Tibial nerve (tissue), 4 donors: ENCODE measurements around the gene MCF2L. TPM values are rescaled to one million over a fixed set of nuclear protein-coding genes. Genes with fewer than 3 reads are reported as not detected.
A peak's percentile ranks its signal among the peaks of the same experiment; 100 is the strongest.

ENCODE experiments used
- DNase-seq, 2 donors: peaks; one replicate each; pipeline ENCODE4 v3.0.0-alpha.2; 2019; ENCODE audit warnings: low spot score in 2 of 2
- H3K27ac ChIP-seq, 4 donors: fragments of 200-600 bp; sonication (generic) in 3 of 4; one replicate each; pipeline ENCODE4 v1.5.1; 2017 to 2019; ENCODE audit warnings: mild to moderate bottlenecking in 1 of 4
- H3K27me3 ChIP-seq, 2 donors: fragments of 200-600 bp; sonication (generic) in 1 of 2; one replicate each; pipeline versions ENCODE4 v1.5.1 to v1.6.0; 2017 to 2019
- H3K36me3 ChIP-seq, 3 donors: fragments of 200-600 bp; sonication (generic); one replicate each; pipeline ENCODE4 v1.5.1; 2018 to 2019
- H3K4me1 ChIP-seq, 4 donors: fragments of 200-600 bp; sonication (generic) in 3 of 4; one replicate each; pipeline ENCODE4 v1.5.1; 2017 to 2019
- H3K4me3 ChIP-seq, 4 donors: fragments of 200-600 bp; sonication (generic) in 3 of 4; one replicate each; pipeline ENCODE4 v1.5.1; 2017 to 2019; ENCODE audit warnings: mild to moderate bottlenecking in 1 of 4, moderate library complexity in 1 of 4
- H3K9me3 ChIP-seq, 4 donors: fragments of 200-600 bp; sonication (generic) in 3 of 4; one replicate each; pipeline ENCODE4 v1.5.1; 2017 to 2019
- CTCF ChIP-seq, 5 experiments: fragments of 200-600 bp in 3 of 5; fragments of 450-650 bp in 2 of 5; sonication (generic) in 3 of 5; IDR thresholded peaks; one replicate each; pipeline ENCODE4 v1.5.1; 2016 to 2019; ENCODE audit warnings: antibody characterized with exemption in 5 of 5, mild to moderate bottlenecking in 3 of 5, moderate library complexity in 2 of 5
- EP300 ChIP-seq, 2 donors: sonication (generic); formaldehyde crosslinking; IDR thresholded peaks; one replicate each; pipeline ENCODE4 v1.6.1; 2017; ENCODE audit warnings: antibody characterized with exemption in 2 of 2, mild to moderate bottlenecking in 1 of 2
- POLR2A ChIP-seq, 2 donors: fragments of 450-650 bp; IDR thresholded peaks; one replicate each; pipeline ENCODE4 v1.6.1; 2017; ENCODE audit warnings: antibody characterized with exemption in 2 of 2, mild to moderate bottlenecking in 2 of 2, moderate library complexity in 2 of 2
- WGBS, 2 donors: methylation state at CpG; one replicate each; pipeline ENCODE4 v1.1.5; 2018; 5-methylcytosine and 5-hydroxymethylcytosine counted together
- total RNA-seq, 4 donors: library from RNA; depleted of rRNA; stranded (reverse); fragments of >200 nt; gene quantifications; one replicate each; pipeline ENCODE4 v1.1.0, GENCODE V29; 2016

MCF2L gene
- total RNA-seq, 4 donors from 2014 or later = 30.1 to 82.6 (median 45.3) TPM

DNA sequence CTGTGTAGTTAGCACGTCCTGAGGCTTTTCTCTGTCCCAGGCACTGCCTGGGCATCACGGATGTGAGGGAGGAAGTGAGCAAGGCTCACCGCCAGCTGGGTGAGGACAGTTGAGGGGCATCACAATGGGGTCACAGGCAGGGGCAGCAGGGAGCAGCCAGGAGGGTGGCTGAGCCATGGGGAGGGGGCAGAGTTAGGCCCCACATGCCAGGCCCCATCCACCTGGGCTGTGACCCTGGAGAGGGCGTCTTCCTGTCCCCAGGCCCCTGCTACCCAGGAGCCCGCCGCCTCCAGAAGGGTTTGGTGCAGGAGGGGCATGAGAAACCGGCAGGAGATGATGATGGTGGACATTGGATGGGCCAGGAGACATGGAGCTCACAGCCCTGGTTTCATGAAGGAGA lies 79.8 kb downstream of the MCF2L start:
- peaks cover 0 to 28% of the 10 kb centered on the region in 2 donors for H3K27me3 ChIP-seq
- no peak for DNase-seq

GRCh38 chr13:113049521-113049941 lies 80.5 kb downstream of the MCF2L start:
- Histone ChIP-seq H3K27me3 (peaks cover 0 to 31% of the 10 kb centered on the region in 2 donors), H3K9me3 (no peaks in the 10 kb centered on the region), H3K4me3 (no peak overlapping the region), H3K4me1 (peaks cover 0 to 6% (median 0%) of the 10 kb centered on the region in 4 donors), H3K27ac (peak overlapping the region in 1 of 4 donors; percentile 15), H3K36me3 (no peaks in the 10 kb centered on the region)
- 56 to 64% methylated on average over 12 of the region's 13 CpGs for WGBS, 2 donors
- DNase-seq = no peak
- no peak for TF ChIP-seq EP300 (IDR thresholded peaks at IDR 0.05)
- no peak for TF ChIP-seq POLR2A (IDR thresholded peaks at IDR 0.05)
- TF ChIP-seq CTCF (IDR thresholded peaks at IDR 0.05) = no peak

More for the DNA sequence above, 79.8 kb downstream of the MCF2L start:
- Histone ChIP-seq H3K27ac (no peak overlapping the region), H3K4me1 (peaks cover 0 to 6% (median 0%) of the 10 kb centered on the region in 4 donors), H3K36me3 (no peaks in the 10 kb centered on the region), H3K4me3 (no peak overlapping the region), H3K9me3 (no peaks in the 10 kb centered on the region)
- TF ChIP-seq CTCF (IDR thresholded peaks at IDR 0.05) (no peak), EP300 (IDR thresholded peaks at IDR 0.05) (no peak), POLR2A (IDR thresholded peaks at IDR 0.05) (no peak)
- 78 to 82% methylated on average over 6 to 7 of the region's 7 CpGs for WGBS, 2 donors

GRCh38 chr13:113049981-113050380 lies 81.0 kb downstream of the MCF2L start:
- peaks cover 0 to 6% (median 0%) of the 10 kb centered on the region in 4 donors for H3K4me1 ChIP-seq
- peak overlapping the region in 1 of 4 donors; percentile 15 for H3K27ac ChIP-seq
- H3K4me3 ChIP-seq = no peak overlapping the region
- peaks cover 0 to 31% of the 10 kb centered on the region in 2 donors for H3K27me3 ChIP-seq
- H3K36me3 ChIP-seq = no peaks in the 10 kb centered on the region
- no peaks in the 10 kb centered on the region for H3K9me3 ChIP-seq
- no peak for TF ChIP-seq EP300 (IDR thresholded peaks at IDR 0.05)
- no peak for TF ChIP-seq CTCF (IDR thresholded peaks at IDR 0.05)
- TF ChIP-seq POLR2A (IDR thresholded peaks at IDR 0.05) = no peak
- no peak for DNase-seq
- 54 to 67% methylated on average over 8 of the region's 8 CpGs for WGBS, 2 donors

GRCh38 chr13:113050734-113051431 lies 81.9 kb downstream of the MCF2L start:
- Histone ChIP-seq H3K27ac (no peak overlapping the region), H3K27me3 (peaks cover 0 to 35% of the 10 kb centered on the region in 2 donors), H3K4me3 (no peak overlapping the region), H3K4me1 (peaks cover 0 to 6% (median 0%) of the 10 kb centered on the region in 4 donors), H3K36me3 (no peaks in the 10 kb centered on the region), H3K9me3 (no peaks in the 10 kb centered on the region)
- no peak for DNase-seq
- TF ChIP-seq EP300 (IDR thresholded peaks at IDR 0.05) = no peak
- TF ChIP-seq POLR2A (IDR thresholded peaks at IDR 0.05) = no peak
- TF ChIP-seq CTCF (IDR thresholded peaks at IDR 0.05) = no peak
- WGBS, 2 donors = 20 to 34% methylated on average over 24 to 40 of the region's 48 CpGs

DNA sequence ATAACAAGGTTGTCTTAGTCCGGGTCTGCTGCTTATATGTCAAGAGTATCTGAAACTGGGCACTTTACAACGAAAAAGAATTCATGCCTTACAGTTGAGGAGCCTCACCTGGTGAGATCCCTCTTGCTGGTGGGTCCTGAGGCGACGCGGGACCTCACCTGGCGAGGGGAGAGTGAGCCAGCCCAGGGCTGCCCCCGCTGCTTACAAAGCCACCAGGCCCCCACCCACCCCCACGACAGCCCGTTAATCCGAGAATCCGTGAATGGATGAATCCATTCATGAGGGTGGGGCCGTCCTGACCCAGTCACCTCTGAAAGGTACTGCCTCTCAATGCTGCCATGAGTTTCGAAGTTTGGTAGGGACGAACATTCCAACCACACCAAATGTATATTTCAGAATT lies 82.6 kb downstream of the MCF2L start:
- H3K27ac ChIP-seq = no peak overlapping the region
- TF ChIP-seq CTCF (IDR thresholded peaks at IDR 0.05) (no peak), EP300 (IDR thresholded peaks at IDR 0.05) (no peak), POLR2A (IDR thresholded peaks at IDR 0.05) (no peak)
- WGBS, 2 donors = 86 to 90% methylated on average over 14 of the region's 14 CpGs
- H3K4me1 ChIP-seq = peaks cover 0 to 6% (median 0%) of the 10 kb centered on the region in 4 donors
- no peak overlapping the region for H3K4me3 ChIP-seq
- no peaks in the 10 kb centered on the region for H3K9me3 ChIP-seq
- no peak for DNase-seq
- peaks cover 0 to 36% of the 10 kb centered on the region in 2 donors for H3K27me3 ChIP-seq
- H3K36me3 ChIP-seq = no peaks in the 10 kb centered on the region
